Activated CD4-positive, CD25-positive, alpha-beta regulatory T cell treated with anti-CD3 and anti-CD28 coated beads, Interleukin-2, amount 50 U/mL, for 24 hours (primary cell): Measurements from ENCODE around the gene DUS1L.

ENCODE experiments used
- ATAC-seq, 2 donors: fragments of 150-1000 bp; cut with Tn5 transposase; one replicate each; pipeline ENCODE4 v1.10.0; 2021; ENCODE audit warnings: mild to moderate bottlenecking in 1 of 2, moderate library complexity in 1 of 2

The DUS1L gene

GRCh38 chr17:82010575-82011525 lies 54.8 kb downstream of the DUS1L start:
- no peak for ATAC-seq

- no peak for ATAC-seq
These were observed 56.2 kb downstream of the DUS1L start for GRCh38 chr17:82009413-82009812.

GRCh38 chr17:82008941-82009405 lies 56.6 kb downstream of the DUS1L start:
- no peak for ATAC-seq

- no peak for ATAC-seq
These were observed 57.2 kb downstream of the DUS1L start for GRCh38 chr17:82008258-82008940.
